Measurements from ENCODE around the gene PTGIR.

DNA sequence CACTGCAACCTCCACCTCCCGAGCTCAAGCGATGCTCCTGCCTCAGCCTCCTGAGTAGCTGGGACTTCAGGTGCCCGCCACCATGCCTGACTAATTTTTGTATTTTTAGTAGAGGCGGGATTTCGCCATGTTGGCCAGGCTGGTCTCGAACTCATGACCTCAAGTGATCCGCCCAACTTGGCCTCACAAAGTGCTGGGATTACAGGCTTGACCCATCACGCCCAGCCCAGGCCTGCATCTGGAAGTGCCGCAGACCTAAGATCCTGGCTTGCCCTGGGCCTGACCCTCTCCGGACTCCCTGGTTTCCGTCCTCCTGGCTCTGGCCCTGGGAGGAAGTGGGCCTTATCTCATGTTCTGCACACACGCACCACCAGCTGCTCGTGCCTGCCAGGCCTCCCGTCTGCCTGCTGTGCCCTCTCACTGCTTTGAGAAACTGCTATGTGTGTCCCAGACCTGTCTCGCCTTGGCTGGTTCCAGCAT lies 4.7 kb upstream of the PTGIR start:
- TF ChIP-seq, protein P1, sequence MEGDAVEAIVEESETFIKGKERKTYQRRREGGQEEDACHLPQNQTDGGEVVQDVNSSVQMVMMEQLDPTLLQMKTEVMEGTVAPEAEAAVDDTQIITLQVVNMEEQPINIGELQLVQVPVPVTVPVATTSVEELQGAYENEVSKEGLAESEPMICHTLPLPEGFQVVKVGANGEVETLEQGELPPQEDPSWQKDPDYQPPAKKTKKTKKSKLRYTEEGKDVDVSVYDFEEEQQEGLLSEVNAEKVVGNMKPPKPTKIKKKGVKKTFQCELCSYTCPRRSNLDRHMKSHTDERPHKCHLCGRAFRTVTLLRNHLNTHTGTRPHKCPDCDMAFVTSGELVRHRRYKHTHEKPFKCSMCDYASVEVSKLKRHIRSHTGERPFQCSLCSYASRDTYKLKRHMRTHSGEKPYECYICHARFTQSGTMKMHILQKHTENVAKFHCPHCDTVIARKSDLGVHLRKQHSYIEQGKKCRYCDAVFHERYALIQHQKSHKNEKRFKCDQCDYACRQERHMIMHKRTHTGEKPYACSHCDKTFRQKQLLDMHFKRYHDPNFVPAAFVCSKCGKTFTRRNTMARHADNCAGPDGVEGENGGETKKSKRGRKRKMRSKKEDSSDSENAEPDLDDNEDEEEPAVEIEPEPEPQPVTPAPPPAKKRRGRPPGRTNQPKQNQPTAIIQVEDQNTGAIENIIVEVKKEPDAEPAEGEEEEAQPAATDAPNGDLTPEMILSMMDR (IDR thresholded peaks at IDR 0.05): no peak
- TF ChIP-seq POLR2A (IDR thresholded peaks at IDR 0.05; ENCODE audit: low read depth): no peak
- TF ChIP-seq EP300 (IDR thresholded peaks at IDR 0.05): no peak
